Keratinocyte (primary cell): ENCODE results near the gene COA8.

Experiments
- EZH2 ChIP-seq: IDR thresholded peaks from one replicate; pipeline ENCODE4 v1.6.1; 2012; ENCODE audit warnings: inconsistent platforms, mild to moderate bottlenecking, low read length, moderate library complexity
- TF ChIP-seq, protein P1 (sequence below), 3 experiments: IDR thresholded peaks in 1 of 3; conservative IDR thresholded peaks in 1 of 3; optimal IDR thresholded peaks in 1 of 3; 2 replicates in 2 of 3; 3 replicates in 1 of 3; pipeline versions ENCODE3 to v1.5.1; 2011; ENCODE audit warnings: low read length in 3 of 3, mild to moderate bottlenecking in 3 of 3, moderate library complexity in 2 of 3, control low read depth in 1 of 3, inconsistent platforms in 1 of 3; ENCODE audit not compliant: insufficient read depth in 2 of 3; ENCODE audit errors: extremely low read depth in 1 of 3

DNA sequence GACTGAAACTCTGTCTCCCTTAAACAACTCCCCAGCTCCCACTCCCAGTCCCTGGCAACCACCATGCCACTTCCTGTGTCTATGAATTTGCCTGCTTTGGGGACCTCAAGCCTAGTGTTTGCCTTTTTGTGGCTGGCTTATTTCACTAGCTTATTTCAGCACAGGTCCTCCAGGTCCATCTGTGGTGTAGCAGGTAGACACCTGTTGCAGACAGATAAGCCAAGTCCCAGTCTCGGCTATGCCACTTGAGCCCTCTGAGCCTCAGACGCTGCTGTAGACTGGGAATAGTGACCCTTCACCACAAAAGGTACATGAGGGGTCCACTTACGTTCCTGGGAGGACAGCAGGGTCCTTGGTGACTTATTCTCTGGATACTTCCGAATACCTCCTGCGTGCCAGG, 41.9 kb downstream of the COA8 start:
- TF ChIP-seq, protein P1, sequence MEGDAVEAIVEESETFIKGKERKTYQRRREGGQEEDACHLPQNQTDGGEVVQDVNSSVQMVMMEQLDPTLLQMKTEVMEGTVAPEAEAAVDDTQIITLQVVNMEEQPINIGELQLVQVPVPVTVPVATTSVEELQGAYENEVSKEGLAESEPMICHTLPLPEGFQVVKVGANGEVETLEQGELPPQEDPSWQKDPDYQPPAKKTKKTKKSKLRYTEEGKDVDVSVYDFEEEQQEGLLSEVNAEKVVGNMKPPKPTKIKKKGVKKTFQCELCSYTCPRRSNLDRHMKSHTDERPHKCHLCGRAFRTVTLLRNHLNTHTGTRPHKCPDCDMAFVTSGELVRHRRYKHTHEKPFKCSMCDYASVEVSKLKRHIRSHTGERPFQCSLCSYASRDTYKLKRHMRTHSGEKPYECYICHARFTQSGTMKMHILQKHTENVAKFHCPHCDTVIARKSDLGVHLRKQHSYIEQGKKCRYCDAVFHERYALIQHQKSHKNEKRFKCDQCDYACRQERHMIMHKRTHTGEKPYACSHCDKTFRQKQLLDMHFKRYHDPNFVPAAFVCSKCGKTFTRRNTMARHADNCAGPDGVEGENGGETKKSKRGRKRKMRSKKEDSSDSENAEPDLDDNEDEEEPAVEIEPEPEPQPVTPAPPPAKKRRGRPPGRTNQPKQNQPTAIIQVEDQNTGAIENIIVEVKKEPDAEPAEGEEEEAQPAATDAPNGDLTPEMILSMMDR (optimal IDR thresholded peaks at IDR 0.05 in 1 of 3, IDR thresholded peaks at IDR 0.05 in 1 of 3, conservative IDR thresholded peaks at IDR 0.05 in 1 of 3; ENCODE audit: extremely low read depth in 1 of 3, insufficient read depth in 2 of 3, low read length in 3 of 3) = no peak
- no peak for TF ChIP-seq EZH2
